Suppressor macrophage treated with lipopolysaccharide for 4 hours (primary cell): ENCODE measurements around the gene ADNP.

ENCODE experiments used
- DNase-seq: peaks from one replicate; pipeline ENCODE4 v3.0.0-alpha.2; 2020

ADNP gene

DNA sequence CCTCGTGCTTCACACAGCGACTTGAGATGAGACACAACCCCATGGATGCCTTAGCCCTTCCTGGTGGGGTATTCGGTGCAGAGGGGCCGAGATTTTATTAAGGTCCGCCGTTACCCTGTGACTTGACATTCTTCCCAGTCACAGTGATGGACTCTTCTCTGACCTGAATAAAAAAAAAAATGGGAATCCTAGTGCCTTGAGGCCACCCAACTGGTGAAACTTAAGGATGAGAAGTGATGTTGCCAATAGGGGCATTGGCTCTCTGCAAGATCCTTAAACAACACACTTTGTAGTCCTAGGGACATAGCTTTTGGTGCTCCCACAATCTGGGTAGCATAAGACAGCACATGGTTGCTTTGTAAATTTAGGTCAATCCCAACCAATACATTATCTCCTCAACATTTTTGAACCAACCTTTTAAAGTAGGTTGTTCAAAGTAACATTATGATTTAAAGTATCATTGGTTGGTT is 814 bp upstream of the ADNP start:
- DNase-seq, result no peak

DNA sequence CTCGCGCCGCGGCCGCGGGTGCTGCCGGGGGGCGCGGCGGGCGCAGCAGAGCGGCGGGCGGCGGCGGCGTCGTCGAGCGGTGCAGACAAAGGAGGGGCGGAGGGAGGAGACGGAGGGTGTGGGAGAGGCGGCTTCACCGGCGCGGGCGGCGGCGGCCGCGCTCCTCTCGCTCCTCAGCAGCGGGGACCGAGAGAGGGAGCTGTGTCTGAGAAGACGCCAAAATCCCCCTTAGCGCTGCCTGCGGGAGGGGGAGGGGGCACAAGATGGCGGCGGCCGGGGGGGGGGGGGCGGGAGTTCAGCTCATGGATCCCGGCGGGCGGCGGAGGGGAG is 296 bp downstream of the ADNP start:
- no peak for DNase-seq

DNA sequence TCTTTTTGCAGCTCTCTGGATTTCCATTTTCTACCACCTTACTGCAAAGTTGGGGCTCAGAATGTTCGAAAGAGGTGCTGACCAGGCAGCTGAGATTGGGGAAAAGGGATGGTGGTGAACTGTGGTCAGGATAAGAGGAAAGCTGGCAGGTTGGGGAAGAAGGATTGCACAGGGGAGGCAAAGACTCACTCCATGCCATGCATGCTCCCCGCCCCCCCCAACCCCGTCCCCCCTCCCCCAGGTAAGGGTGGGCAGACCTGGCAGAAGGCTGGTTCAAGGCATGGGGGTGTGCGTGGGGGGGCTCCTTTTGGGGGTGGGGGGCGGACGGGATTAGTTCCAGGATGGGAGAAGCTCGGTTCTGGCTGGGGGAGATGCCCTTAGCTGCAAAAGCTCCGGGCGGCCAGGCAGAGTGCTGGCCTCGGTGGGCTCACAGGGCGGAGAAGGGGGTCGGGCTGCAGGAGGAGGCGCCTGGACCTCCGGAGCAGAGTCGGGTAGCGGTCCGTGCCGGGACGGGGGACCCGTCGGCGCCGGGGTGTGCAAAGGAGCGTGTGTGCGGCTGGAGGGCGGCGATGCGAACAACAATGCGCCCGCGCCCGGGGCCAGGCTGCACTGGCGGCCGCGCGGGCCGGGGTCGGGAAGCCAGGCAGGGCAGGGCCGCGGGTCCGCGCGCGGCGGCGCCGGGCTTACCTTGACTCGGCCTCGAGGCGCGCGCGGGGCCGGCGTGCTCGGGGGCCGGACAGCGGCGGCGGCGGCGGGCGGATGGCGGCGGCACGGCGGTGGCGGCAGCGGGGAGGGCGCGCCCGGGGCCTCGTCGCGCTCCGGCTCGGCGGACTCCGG is 880 bp downstream of the ADNP start:
- peak; percentile 37 for DNase-seq

DNA sequence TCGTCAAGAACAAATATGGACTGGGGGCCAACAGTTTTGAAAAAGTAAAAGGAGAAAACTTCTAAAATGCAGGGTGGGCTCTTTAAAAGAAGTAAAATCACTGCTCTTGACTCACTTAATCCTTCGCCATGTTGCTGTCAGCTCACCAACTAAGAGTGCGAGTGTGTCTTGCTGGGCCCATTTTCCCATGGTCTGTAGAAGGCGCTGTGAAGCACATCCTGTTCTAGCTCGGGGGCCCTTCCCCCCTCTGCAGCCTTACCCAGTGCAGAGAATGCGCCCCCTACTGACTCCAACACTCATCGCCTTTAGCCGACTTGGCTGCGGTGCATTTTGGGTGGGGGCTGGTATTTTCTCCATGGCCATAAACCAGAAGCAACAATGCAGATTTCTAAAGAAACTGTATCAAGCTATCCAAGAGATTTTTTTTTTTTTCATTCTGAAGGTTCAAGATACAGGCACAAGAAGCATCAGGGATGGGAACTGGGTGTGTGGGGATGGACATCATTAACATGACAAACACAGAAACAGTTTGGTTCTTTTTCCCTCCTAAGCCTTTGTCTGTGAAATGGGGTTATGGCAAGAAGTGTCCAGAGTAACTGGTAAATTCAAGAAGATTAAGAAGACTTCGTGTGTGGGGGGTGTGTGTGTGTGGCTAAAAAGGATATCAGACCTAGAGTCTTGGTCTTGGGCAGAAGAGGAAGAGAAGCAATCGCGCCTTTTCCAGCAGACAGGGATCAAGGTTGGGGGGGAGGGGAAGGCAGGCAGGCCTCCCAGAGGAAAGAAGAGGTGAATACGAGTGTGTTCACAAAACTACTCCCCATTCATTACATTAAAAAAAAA is 1.7 kb downstream of the ADNP start:
- DNase-seq, result peak; percentile 95

DNA sequence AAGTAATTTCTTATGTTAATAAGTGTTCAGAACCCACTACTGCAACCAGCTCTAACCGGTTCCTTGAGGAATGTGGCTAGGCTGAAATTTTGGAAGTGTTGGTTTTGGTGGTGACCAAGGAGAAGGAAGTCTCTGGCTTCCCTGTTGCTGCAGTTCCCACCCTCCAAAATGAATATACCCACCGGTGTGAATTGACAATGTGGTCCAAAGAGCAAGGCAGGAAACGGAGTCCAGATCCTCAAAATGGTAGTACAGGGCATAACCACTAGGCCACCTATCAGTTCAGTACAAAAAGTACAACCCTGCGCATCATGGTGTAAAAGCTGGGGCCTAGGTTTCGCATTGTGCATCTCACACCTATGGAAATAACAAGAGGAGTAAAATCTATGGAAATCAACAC is 2.8 kb downstream of the ADNP start:
- no peak for DNase-seq

DNA sequence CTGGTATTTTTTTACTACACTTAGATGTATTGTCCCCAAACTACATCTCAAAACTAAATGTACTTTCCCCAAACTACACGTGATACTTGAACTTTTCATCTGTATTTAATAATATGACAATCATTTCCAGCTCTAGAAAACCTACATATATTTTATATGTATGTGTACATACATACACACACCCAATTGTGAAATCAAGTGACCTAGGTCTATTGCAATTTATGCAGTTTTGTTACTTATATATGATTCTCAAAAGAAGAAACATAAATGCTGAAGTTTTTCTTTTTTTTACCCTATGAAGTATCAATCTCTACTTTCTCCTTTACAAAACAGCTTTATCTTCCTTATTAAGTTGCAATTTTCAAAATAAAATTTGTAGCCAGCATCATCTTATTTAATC is 4.7 kb downstream of the ADNP start:
- DNase-seq, result peak; percentile 18

DNA sequence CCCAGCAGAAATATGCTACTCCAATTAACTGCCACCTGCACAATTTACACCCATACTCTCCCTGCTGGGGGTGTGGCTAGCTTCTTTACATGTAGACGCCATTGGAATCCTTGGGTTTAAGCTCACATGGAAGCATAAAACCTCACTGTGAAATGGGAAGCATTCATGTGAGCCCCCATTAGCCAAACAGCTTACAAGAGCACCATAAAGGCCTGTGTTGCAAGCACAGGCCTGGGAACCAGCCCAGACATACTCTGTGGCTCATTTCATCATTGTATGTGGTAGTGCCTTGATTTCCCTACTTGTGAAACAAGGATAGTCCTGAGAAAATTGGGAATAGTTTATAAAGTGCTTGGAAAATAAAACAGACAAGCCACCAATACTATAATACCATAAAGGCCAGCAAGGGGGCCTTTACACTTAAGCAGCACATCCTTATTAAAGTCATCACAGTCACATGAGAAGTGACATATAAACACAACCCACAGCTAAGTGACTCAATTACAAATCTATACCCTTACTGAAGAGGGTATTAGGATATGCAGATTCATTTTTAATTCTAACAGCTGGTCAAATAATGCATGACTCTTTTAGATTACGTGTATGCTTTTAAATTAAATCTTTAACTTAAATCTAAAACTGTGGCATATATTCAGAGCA is 6.8 kb downstream of the ADNP start:
- peak; percentile 47 for DNase-seq

DNA sequence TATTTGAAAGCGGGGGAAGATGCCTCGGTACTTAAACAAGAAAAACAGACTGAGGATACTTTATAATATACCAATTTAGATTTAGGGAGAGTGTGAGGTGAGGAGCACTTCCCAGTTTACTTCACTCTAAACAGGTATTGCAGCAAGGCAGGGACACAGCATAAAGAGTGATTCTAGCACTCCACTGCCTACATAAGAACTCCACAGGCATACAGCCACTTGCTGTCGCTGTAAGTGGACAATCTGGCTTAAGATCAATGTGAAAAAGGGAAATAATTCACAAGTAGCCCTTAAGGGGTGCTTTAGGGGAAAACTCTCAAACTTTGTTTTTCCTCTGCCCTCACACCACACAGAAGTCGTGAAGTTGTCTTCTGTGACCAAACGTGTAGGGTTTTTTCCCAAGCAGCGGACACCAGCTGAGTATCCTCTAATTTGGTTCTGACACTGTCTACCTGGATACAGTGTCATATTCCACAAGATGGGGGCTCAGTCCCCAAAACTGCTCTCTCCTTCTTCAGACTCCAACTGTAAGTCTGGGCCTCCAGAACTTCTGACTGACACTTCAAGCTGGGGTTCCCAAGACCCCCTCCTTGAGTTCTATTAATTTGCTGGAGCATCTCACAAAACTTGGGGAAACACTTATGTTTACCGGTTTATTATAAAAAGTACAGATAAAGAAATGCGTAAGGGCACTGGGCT is 9.3 kb downstream of the ADNP start:
- no peak for DNase-seq

DNA sequence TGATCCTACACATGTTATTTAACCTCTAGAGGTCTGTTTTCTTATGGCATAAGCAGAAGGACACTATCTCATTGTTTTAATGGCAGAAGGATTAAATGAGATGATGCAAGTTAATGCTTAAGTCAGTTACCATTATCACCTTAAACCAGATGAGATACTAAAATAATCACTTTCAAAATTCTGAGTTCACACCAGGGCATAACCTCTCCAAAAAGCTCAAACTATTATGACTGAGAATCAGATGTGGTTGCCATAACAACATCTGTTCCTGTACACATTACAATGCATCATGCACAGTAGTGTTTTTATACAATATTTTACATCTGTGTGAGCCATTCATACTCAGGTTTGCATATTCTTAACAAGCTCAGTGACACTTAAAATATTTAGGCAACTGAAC is 10.2 kb downstream of the ADNP start:
- no peak for DNase-seq

DNA sequence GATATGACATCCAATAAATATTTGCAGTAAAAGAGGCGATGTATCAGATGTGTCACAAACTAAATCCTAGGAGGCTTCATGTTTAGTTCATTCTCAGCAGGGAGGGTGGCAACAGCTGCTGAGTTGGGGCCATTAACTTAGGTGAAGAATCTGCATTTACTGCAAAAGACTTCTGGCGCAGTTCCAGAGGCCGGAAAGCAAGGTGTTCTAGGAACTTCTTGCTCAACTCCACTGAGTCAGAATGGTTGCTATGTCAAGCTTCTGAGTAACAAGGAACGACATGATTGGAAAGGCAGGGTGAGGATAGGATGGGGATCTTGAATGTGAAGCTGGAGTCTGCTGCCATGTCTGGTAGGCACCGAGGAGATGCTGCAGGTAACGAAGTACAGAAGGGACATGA is 11.7 kb downstream of the ADNP start:
- DNase-seq, result no peak

DNA sequence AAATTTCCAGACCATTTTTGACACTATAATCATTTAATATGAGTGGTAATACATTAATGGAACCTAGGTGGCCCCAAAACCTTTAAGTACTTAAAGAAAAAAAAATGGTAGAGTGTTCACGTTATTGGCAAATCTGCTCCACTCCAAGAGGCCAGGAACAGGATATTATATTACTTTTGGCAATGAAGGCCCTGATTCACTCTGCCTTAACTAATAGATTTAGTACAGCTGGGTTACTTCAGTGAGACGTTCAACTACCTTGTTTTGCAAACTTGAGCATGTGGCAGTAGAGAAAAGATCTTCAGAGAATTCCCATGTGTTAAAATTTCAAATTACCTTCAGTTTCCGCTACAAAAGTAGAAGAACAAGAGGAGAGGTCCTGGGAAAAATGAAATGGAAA is 12.8 kb downstream of the ADNP start:
- no peak for DNase-seq

DNA sequence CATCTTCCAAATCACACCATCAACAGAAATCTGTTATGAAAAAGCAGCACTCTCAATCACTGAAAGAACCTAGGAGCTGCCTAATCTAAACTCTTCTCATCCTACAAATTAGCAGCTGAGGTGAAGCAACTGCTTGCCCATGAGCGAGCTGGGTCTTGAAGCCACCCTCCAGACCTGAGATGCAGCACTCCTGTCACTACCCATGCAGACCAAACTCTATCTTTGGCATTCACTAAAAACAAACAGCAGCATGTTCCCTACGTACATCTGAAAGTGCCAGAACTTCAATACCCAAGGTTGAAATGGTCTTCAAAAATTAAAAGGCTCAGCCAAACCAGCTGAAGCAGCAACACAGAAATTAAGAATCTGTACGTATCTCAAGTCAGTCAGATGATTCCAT is 14.3 kb downstream of the ADNP start:
- no peak for DNase-seq

DNA sequence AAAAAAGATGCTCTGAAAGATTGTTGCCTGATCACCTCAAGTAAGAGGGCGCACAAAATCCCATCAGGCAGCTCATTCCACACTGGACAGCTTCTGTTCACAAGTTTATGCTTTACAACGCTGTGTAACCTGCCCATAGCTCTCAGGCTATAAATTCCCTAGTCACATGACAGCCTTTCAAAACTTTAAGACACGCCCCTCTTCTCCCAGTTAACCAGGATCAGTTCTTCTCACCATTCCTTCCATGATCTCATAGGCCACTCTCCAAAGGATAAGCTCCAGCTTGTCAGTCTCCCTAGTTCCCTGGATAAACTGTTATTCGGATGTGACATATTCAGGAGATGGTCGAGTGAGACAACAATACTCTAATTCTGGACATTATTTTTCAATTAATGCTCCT is 15.0 kb downstream of the ADNP start:
- DNase-seq, result no peak

DNA sequence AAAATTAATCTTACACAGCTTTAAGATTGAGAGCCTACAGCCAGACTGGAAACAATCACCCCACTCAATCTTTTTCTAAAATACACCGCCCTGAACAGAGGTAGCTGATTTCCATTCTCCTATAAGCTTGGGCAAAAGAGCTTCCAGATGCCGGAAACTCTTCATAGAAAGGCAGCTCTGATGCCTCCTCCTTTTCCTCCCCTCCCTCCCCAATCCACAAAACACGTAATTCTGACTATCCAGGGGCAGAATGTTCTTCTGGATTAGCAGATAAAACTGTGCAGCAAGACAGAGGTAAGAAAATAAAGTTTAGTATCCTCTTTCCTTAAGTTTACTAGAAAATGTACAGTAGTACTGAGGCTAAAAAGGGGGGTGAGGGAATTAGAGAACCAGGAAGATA is 15.8 kb downstream of the ADNP start:
- no peak for DNase-seq

DNA sequence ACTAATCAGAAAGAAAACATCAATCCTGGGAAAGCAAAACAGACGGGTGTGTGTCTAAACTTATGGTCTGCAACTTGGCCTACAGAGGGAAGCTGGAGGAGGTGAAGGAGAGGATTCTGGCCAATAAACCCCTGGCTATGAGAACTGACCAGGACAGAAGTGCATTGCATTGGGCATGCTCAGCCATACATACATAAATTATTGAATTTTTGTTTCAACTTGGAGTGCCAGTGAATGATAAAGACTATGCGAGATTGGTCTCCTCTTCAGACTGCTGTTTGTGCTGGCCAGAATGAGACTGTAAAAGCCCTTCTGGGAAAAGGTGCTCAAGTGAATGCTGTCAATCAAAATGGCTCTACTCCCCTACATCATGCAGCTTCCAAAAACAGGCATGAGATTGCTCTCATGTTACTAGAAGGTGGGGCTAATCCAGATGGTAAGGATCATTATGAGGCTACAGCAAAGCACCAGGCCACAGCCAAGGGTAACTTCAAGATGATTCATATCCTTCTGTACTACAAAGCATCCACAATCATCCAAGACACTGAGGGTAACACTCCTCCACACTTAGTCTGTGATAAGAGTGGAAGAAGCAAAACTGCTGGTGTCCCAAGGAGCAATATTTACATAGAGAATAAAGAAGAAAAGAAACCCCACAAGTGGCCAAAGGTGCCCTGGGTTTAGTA is 17.4 kb downstream of the ADNP start:
- no peak for DNase-seq

DNA sequence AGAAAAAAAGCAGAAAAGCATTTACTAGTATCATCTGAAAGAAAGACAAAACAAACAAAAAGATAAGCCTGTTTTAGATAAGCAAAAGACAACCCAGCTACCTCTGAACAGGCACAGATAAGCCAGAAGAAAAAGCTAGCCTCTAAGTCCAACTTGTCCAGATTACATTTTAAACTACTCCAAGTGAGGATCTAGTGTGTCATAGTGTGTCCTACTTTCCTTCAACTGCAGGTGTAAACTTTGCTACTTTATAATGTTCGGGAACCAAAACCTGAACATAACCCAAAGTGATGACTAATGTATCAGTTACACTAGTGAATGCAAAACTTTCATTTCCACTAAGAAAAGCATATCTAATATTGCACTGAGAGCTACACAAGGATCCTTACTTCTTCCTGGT is 19.5 kb downstream of the ADNP start:
- DNase-seq, result no peak

DNA sequence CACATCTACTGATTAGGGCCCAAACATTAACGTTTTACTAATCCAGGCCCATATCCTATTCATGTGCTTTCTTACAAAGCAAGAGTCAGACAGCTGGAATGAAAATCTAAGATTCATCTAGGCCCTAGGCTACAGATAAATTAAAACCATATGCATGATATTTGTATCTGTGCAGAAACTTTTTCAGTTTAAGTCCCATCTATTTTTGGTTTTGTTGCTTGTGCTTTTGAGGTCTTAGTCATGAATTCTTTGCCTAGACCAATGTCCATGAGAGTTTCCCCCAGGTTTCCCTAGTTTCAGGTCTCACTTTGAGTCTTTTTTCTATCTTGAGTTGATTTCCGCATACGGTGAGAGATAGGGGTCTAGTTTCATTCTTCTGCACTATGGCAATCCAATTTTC is 20.2 kb downstream of the ADNP start:
- no peak for DNase-seq

DNA sequence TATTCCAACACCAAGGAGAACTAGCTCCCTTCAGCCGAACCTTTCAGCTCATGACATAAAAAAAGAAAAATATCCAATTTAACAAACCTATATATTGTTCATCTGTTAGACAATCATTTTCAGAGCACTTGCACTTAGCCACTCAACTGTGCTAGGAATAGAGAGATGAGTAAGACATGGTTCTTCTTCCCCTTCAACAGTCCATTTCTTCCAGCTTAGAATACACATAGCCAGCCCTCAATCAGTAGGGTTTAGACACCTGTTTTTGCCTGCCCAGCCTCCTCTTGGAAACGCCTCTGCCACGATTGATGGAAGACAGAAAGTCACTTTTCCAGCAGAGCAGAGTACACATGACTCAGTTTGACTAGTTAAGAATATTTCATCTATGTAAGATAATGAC is 21.8 kb downstream of the ADNP start:
- DNase-seq, result no peak

DNA sequence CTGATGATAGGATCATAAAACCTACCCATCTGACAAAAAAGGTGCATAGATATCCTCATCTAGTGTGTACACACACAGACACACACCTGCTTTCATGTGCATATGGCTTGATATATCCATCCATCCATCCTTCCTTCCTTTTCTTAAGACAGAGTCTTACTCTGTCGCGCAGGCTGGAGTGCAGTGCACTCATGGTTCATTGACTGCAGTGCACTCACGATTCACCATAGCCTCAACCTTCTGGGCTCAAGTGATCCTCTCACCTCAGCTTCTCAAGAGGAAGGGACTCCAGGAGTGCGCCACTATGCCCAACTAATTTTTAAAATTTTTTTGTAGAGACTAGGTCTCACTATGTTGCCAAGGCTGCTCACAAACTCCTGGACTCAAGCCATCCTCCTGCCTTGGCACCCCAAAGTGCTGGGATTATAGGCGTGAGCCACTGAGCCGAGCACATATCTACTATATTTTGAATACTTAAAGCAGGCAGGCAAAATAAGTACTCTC is 27.1 kb downstream of the ADNP start:
- DNase-seq, result no peak

DNA sequence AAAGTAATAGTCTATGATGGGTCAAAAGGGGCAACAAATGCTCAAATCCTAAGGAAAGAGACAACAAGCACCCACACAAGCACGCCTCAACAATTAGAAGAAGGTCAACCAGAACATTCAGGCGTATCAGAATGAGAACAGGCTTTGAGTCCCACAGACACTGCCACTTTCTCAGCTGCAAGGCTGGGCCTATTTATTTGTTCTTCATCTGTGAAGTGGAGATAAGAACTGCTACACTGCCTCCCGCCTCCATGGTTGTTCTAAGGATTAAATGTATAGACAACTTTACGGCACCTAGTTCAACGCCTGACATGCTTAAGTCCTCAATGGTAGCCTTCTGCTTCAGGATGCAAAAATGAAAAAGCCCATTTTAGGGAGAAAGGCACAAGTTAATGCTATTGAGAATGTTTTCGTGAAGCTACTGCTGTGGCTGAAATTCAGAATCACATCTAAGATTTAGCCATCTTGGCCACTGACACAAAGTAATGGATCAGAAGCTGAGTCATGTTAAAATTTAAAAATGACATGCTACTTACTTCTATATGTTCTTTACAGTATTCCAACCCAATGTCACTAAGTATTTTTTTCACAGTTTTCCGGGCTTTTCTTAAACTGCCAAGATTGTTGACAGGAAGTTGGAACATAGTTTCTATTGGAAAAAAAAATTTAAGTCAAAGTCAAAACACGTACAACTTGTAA is 27.7 kb downstream of the ADNP start:
- DNase-seq, result no peak

DNA sequence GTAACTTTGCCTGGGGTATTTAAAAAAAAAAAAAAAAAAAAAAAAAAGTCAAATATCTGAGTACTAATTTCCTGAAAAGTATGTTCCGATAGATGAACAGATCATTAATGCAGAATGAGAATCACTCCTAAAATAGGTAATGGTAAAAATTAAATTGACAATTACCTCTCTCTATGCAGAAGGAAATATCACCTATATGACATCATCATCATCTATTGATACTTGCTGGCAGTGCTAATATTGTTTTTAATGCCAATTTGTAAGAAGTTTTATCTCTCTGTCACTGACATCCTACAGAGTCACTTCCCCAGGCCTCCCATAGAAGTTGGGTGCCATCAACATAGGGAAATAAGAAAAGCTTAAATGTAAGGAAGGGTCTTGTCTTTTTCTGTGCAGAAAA is 29.9 kb downstream of the ADNP start:
- DNase-seq, result no peak

DNA sequence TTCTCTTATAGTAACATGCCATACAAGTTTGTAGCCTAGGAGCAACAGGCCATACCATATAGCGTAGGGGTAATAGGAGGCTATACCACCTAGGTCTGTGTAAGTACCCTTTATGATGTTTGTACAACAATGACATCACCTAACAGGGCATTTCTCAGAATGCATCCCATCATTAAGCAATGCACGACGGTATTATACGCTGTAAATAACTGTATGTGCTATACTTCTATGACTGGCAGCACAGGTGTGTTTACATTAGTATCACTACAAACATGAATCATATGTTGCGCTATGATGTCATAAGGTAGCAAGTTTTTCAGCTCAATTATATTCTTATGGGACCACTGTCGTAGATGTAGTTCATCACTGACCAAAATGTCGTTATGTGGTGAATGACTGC is 31.0 kb downstream of the ADNP start:
- DNase-seq, result no peak
